K562 (cell line): ENCODE results near the gene IGF2. TPM values are rescaled to one million over a fixed set of nuclear protein-coding genes. Genes with fewer than 3 reads are reported as not detected.

ENCODE experiments used
- ATAC-seq: fragments of 200-7000 bp; cut with Tn5 transposase; 3 replicates; pipeline ENCODE4 v1.9.1; 2020; ENCODE audit warnings: moderate library complexity
- BruUV-seq: library from RNA; stranded (reverse); fragments of 400-500 nt; replicated peaks from 2 replicates; lab custom pipeline; 2021; lab: Mats Ljungman, UMichigan
- CTCF ChIA-PET: fragments of 300-600 bp; formaldehyde crosslinking; extraction: SDS; loops from one replicate; lab custom pipeline; 2021; ENCODE audit warnings: low intra/inter-chr PET ratio; lab: Yijun Ruan, JAX
- POLR2A ChIA-PET: fragments of 300-600, 350-650 bp; sonication (Branson Sonifier 250); formaldehyde crosslinking; extraction: SDS; loops from one replicate; lab custom pipeline; 2021; ENCODE audit warnings: antibody characterized with exemption, inconsistent platforms; lab: Yijun Ruan, JAX
- DNase-seq, 4 experiments: peaks; one replicate each; pipeline versions ENCODE4 v3.0.0 to v3.0.0-alpha.2; 2011 to 2018; ENCODE audit warnings: low spot score in 3 of 4, mixed read lengths in 3 of 4; ENCODE audit errors: extremely low read depth in 1 of 4
- FAIRE-seq: peaks from 2 replicates; lab custom pipeline; 2011; peaks lifted over from hg19 to GRCh38; lab: Jason Lieb, UNC
- H2AFZ ChIP-seq: 2 replicates; pipeline ENCODE4 v1.6.0; 2011; ENCODE audit warnings: low read depth, low read length, control low read depth, inconsistent platforms
- H3K27ac ChIP-seq: fragments of 200-600 bp; 3 replicates; pipeline ENCODE4 v1.8.0; 2011; ENCODE audit warnings: low read depth, mild to moderate bottlenecking, control low read depth, inconsistent platforms, low read length, moderate library complexity, mixed read lengths; ENCODE audit errors: extremely low read depth
- H3K27me3 ChIP-seq, 2 experiments: fragments of 300-600 bp in 1 of 2; 2 replicates in 1 of 2; 3 replicates in 1 of 2; pipeline versions ENCODE4 v1.6.0 to v1.8.0; 2011; ENCODE audit warnings: inconsistent platforms in 2 of 2, low read length in 2 of 2, mild to moderate bottlenecking in 1 of 2, mixed read lengths in 1 of 2, moderate library complexity in 1 of 2; ENCODE audit not compliant: control insufficient read depth in 2 of 2, insufficient read depth in 2 of 2
- H3K36me3 ChIP-seq: fragments of 300-600 bp; 3 replicates; pipeline ENCODE4 v1.8.0; 2011; ENCODE audit warnings: mild to moderate bottlenecking, low read length, inconsistent platforms; ENCODE audit not compliant: control insufficient read depth, insufficient read depth
- H3K4me1 ChIP-seq, 2 experiments: fragments of 200-600 bp in 1 of 2; replicated peaks in 1 of 2; 2 replicates in 1 of 2; 3 replicates in 1 of 2; pipeline versions ENCODE4 v1.5.1 to v1.8.0; 2011; ENCODE audit warnings: inconsistent platforms in 2 of 2, low read length in 2 of 2, mild to moderate bottlenecking in 1 of 2, mixed read lengths in 1 of 2, moderate library complexity in 1 of 2; ENCODE audit not compliant: control insufficient read depth in 2 of 2, insufficient read depth in 2 of 2
- H3K4me2 ChIP-seq: 2 replicates; pipeline ENCODE4 v1.6.1; 2011; ENCODE audit warnings: low read length, control low read depth, inconsistent platforms, mixed read lengths; ENCODE audit not compliant: insufficient read depth
- H3K4me3 ChIP-seq: fragments of 200-600 bp; sonication (generic), shearing (Covaris generic); 2 replicates; pipeline ENCODE4 v1.5.1; 2016; ENCODE audit warnings: control low read depth, inconsistent platforms
- H3K79me2 ChIP-seq: fragments of 200-600 bp; 3 replicates; pipeline ENCODE4 v1.8.0; 2011; ENCODE audit warnings: low read length, inconsistent platforms; ENCODE audit not compliant: control insufficient read depth, insufficient read depth
- H3K9ac ChIP-seq, 2 experiments: 2 replicates each; pipeline versions ENCODE4 v1.6.0 to v1.6.1; 2011; ENCODE audit warnings: low read depth in 2 of 2, low read length in 2 of 2, control low read depth in 1 of 2, inconsistent platforms in 1 of 2, mild to moderate bottlenecking in 1 of 2, mixed read lengths in 1 of 2; ENCODE audit not compliant: insufficient read depth in 1 of 2
- H3K9me1 ChIP-seq: one replicate; pipeline ENCODE4 v1.6.0; 2011; ENCODE audit warnings: inconsistent platforms, mild to moderate bottlenecking, low read length, moderate library complexity; ENCODE audit not compliant: control insufficient read depth, insufficient read depth
- H3K9me3 ChIP-seq: replicated peaks from 2 replicates; pipeline ENCODE4 v1.5.1; 2011; ENCODE audit warnings: low read depth, low read length, inconsistent platforms; ENCODE audit not compliant: control insufficient read depth, insufficient read depth
- H4K20me1 ChIP-seq: replicated peaks from 2 replicates; pipeline ENCODE4 v1.6.1; 2011; ENCODE audit warnings: low read length, inconsistent platforms, mixed read lengths; ENCODE audit not compliant: control insufficient read depth, insufficient read depth
- AFF1 ChIP-seq, 2 experiments: fragments of 450-650 bp; IDR thresholded peaks; 2 replicates each; pipeline ENCODE4 v1.6.1; 2018; ENCODE audit warnings: mild to moderate bottlenecking in 2 of 2, low read depth in 1 of 2; ENCODE audit not compliant: partially characterized antibody in 2 of 2
- CREB1 ChIP-seq, 2 experiments: sonication (generic) in 1 of 2; formaldehyde crosslinking in 1 of 2; IDR thresholded peaks; 2 replicates each; pipeline versions ENCODE4 v1.6.1 to v1.8.0; 2012 to 2022; ENCODE audit warnings: inconsistent platforms in 1 of 2, mild to moderate bottlenecking in 1 of 2, missing genetic modification reagents in 1 of 2, moderate library complexity in 1 of 2
- ELF4 ChIP-seq: fragments of 450-650 bp; formaldehyde crosslinking; IDR thresholded peaks from 2 replicates; pipeline ENCODE4 v1.4.0; 2022; ENCODE audit warnings: missing genetic modification characterization
- MTA2 ChIP-seq: fragments of 450-650 bp; IDR thresholded peaks from 2 replicates; pipeline ENCODE4 v1.6.1; 2016; ENCODE audit warnings: low read depth
- SIN3A ChIP-seq, 2 experiments: fragments of 150-350 bp in 1 of 2; IDR thresholded peaks; 2 replicates each; pipeline ENCODE4 v1.6.1; 2011 to 2016; ENCODE audit warnings: borderline replicate concordance in 2 of 2, low read depth in 2 of 2, low read length in 2 of 2, mild to moderate bottlenecking in 2 of 2, moderate library complexity in 2 of 2; ENCODE audit not compliant: control insufficient read depth in 1 of 2
- TCF7 ChIP-seq: sonication (generic); IDR thresholded peaks from 2 replicates; pipeline ENCODE4 v1.6.1; 2016; ENCODE audit warnings: antibody characterized with exemption, borderline replicate concordance
- TSC22D4 ChIP-seq: fragments of 450-650 bp; IDR thresholded peaks from 2 replicates; pipeline ENCODE4 v1.6.1; 2016; ENCODE audit warnings: missing genetic modification characterization, missing biosample characterization, control low read depth
- YY1 ChIP-seq, 3 experiments: IDR thresholded peaks; 2 replicates each; pipeline ENCODE4 v1.6.1; 2011; ENCODE audit warnings: low read length in 2 of 3, mild to moderate bottlenecking in 2 of 3, moderate library complexity in 2 of 3, borderline replicate concordance in 1 of 3, control low read depth in 1 of 3, low read depth in 1 of 3; ENCODE audit not compliant: insufficient read depth in 3 of 3, insufficient replicate concordance in 2 of 3, control insufficient read depth in 1 of 3, insufficient read length in 1 of 3; ENCODE audit errors: extremely low read depth in 1 of 3
- ZFP36 ChIP-seq: fragments of 150-350 bp; IDR thresholded peaks from 2 replicates; pipeline ENCODE4 v1.6.1; 2018; ENCODE audit warnings: low read length, low read depth; ENCODE audit not compliant: partially characterized antibody
- ZNF12 ChIP-seq: sonication (generic); formaldehyde crosslinking; IDR thresholded peaks from 2 replicates; pipeline ENCODE4 v1.4.0; 2020; ENCODE audit warnings: mild to moderate bottlenecking, missing genetic modification reagents
- ZNF584 ChIP-seq: fragments of 200-800 bp; sonication (Bioruptor generic); IDR thresholded peaks from 2 replicates; pipeline ENCODE4 v1.6.1; 2016; ENCODE audit warnings: low read depth, mild to moderate bottlenecking, missing genetic modification characterization, missing compliant biosample characterization
- ZNF668 ChIP-seq: fragments of 250-450 bp; sonication (Bioruptor Pico); IDR thresholded peaks from 2 replicates; pipeline ENCODE4 v1.8.0; 2022; ENCODE audit warnings: mild to moderate bottlenecking, inconsistent platforms
- ZNF695 ChIP-seq: fragments of 450-650 bp; formaldehyde crosslinking; IDR thresholded peaks from 2 replicates; pipeline ENCODE4 v1.4.0; 2020; ENCODE audit warnings: mild to moderate bottlenecking, moderate library complexity
- ZNF696 ChIP-seq: fragments of 250-450 bp; sonication (Bioruptor Pico); conservative IDR thresholded peaks from 2 replicates; pipeline ENCODE4 v1.4.0; 2020; ENCODE audit warnings: mild to moderate bottlenecking, moderate library complexity
- WGBS: fragments of 100-300 bp; shearing (Covaris generic); methylation state at CpG from one replicate; pipeline ENCODE4 v1.1.6; 2016; ENCODE audit warnings: low coverage, mixed read lengths; ENCODE audit not compliant: insufficient coverage; ENCODE audit errors: missing lambda C conversion rate; 5-methylcytosine and 5-hydroxymethylcytosine counted together
- in situ Hi-C: fragments of 300-500 bp; cut with MboI; formaldehyde crosslinking; loops from 4 replicates; pipeline ENCODE4 v1.15.0; 2018; ENCODE audit warnings: inconsistent platforms, mixed read lengths
- intact Hi-C: fragments of 100-400 bp; cut with micrococcal nuclease; formaldehyde crosslinking; loops from 2 replicates; pipeline ENCODE4 v1.14.2; 2022
- polyA plus RNA-seq, 8 experiments: library from polyadenylated mRNA; depleted of rRNA in 4 of 8; stranded (reverse) in 5 of 8; unstranded in 3 of 8; fragments of >200 nt; fragmentation: Nextera tagmentation in 2 of 8; fragmentation: Illumina TruSeq in 1 of 8; extraction: Ambion mirVana in 2 of 8; extraction: Trizol in 1 of 8; gene quantifications; 2 replicates each; pipeline versions ENCODE4 v1.2.1 to v1.2.3, GENCODE V29; 2011 to 2014; ENCODE audit warnings: inconsistent platforms in 1 of 8, missing spikeins in 1 of 8
- total RNA-seq, 7 experiments: library from RNA; depleted of rRNA in 6 of 7; stranded (reverse); fragments of >200 nt in 6 of 7; fragmentation: Illumina TruSeq in 2 of 7; extraction: Trizol in 2 of 7; gene quantifications; 2 replicates each; pipeline versions ENCODE4 v1.2.1 to v1.2.3, GENCODE V29; 2011 to 2021; ENCODE audit warnings: low replicate concordance in 1 of 7
- TF ChIP-seq, protein P1 (sequence below): fragments of 450-650 bp; IDR thresholded peaks from 2 replicates; pipeline ENCODE4 v1.7.1; 2018; ENCODE audit warnings: mild to moderate bottlenecking, low read depth; ENCODE audit not compliant: partially characterized antibody

The IGF2 gene
- total and polyA plus RNA-seq, 9 of the 15 experiments (the other 6 are each of a cell fraction or from before 2014, with no cell fraction given) = 0.16 TPM; not detected in 8

GRCh38 chr11:2174361-2174760 is 35.2 kb upstream of the IGF2 start:
- H3K79me2 ChIP-seq = no peaks in the 10 kb centered on the region
- ATAC-seq (no peak), DNase-seq (no peak), FAIRE-seq (no peak)
- peaks cover 0 to 15% of the 10 kb centered on the region in 2 experiments; a peak in 2 of 5 replicates for H3K4me1 ChIP-seq
- in situ Hi-C loops (no loop called here), intact Hi-C loops (no loop called here)
- no TSS peak for BruUV-seq
- CTCF ChIA-PET = no interaction called here
- no peaks in the 10 kb centered on the region for H3K9me1 ChIP-seq
- 5% methylated on average over 11 of the region's 11 CpGs for WGBS
- no peak overlapping the region for H3K4me3 ChIP-seq
- peaks cover 7 to 47% of the 10 kb centered on the region in 2 experiments; a peak in 4 of 5 replicates for H3K27me3 ChIP-seq
- H2AFZ ChIP-seq = no peak overlapping the region
- no peak overlapping the region for H3K9ac ChIP-seq
- no peaks in the 10 kb centered on the region; the same call in none of the 2 replicates for H4K20me1 ChIP-seq
- no peaks in the 10 kb centered on the region; the same call in 1 of the 2 replicates for H3K9me3 ChIP-seq
- H3K4me2 ChIP-seq = no peak overlapping the region
- no peaks in the 10 kb centered on the region for H3K36me3 ChIP-seq
- H3K27ac ChIP-seq = no peak overlapping the region
- POLR2A ChIA-PET = no interaction called here
- TF ChIP-seq ELF4 (CRISPR knock-in tag) (no peak), CREB1 (IDR thresholded peaks at IDR 0.05) (no peak), CREB1 (CRISPR knock-in tag; IDR thresholded peaks at IDR 0.05) (no peak), ZNF695 (CRISPR knock-in tag) (no peak), AFF1 (IDR thresholded peaks at IDR 0.05; ENCODE audit: low read depth in 1 of 2, partially characterized antibody in 2 of 2) (no peak), YY1 (IDR thresholded peaks at IDR 0.05; ENCODE audit: borderline replicate concordance in 1 of 3, control insufficient read depth in 1 of 3, extremely low read depth in 1 of 3, insufficient read depth in 3 of 3, insufficient read length in 1 of 3, insufficient replicate concordance in 2 of 3, low read depth in 1 of 3, low read length in 2 of 3) (no peak), ZFP36 (no peak), ZNF696 (no peak), ZNF12 (CRISPR knock-in tag) (no peak), ZNF668 (no peak), SIN3A (IDR thresholded peaks at IDR 0.05; ENCODE audit: borderline replicate concordance in 2 of 2, control insufficient read depth in 1 of 2, low read depth in 2 of 2, low read length in 2 of 2) (no peak), ZNF584 (CRISPR knock-in tag) (no peak), MTA2 (no peak), TSC22D4 (tag) (no peak), TCF7 (no peak)
- TF ChIP-seq, protein P1, sequence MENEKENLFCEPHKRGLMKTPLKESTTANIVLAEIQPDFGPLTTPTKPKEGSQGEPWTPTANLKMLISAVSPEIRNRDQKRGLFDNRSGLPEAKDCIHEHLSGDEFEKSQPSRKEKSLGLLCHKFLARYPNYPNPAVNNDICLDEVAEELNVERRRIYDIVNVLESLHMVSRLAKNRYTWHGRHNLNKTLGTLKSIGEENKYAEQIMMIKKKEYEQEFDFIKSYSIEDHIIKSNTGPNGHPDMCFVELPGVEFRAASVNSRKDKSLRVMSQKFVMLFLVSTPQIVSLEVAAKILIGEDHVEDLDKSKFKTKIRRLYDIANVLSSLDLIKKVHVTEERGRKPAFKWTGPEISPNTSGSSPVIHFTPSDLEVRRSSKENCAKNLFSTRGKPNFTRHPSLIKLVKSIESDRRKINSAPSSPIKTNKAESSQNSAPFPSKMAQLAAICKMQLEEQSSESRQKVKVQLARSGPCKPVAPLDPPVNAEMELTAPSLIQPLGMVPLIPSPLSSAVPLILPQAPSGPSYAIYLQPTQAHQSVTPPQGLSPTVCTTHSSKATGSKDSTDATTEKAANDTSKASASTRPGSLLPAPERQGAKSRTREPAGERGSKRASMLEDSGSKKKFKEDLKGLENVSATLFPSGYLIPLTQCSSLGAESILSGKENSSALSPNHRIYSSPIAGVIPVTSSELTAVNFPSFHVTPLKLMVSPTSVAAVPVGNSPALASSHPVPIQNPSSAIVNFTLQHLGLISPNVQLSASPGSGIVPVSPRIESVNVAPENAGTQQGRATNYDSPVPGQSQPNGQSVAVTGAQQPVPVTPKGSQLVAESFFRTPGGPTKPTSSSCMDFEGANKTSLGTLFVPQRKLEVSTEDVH = no peak
